Transverse colon (tissue), 4 donors: Measurements from ENCODE around the gene MGAT1. TPM values are rescaled to one million over a fixed set of nuclear protein-coding genes. Genes with fewer than 3 reads are reported as not detected.

ENCODE experiments used
- DNase-seq: peaks from one replicate; pipeline ENCODE4 v3.0.0-alpha.2; 2019
- H3K27ac ChIP-seq, 4 donors: fragments of 200-600 bp; sonication (generic); 2 replicates each; pipeline ENCODE4 v1.5.1; 2016 to 2018; ENCODE audit warnings: inconsistent platforms in 4 of 4
- H3K27me3 ChIP-seq: fragments of 200-600 bp; sonication (generic); 2 replicates; pipeline ENCODE4 v1.5.1; 2017; ENCODE audit warnings: inconsistent platforms
- H3K36me3 ChIP-seq, 4 donors: fragments of 200-600 bp; sonication (generic); 2 replicates each; pipeline ENCODE4 v1.5.1; 2017 to 2019; ENCODE audit warnings: inconsistent platforms in 4 of 4
- H3K4me1 ChIP-seq, 4 donors: fragments of 200-600 bp; sonication (generic); 2 replicates each; pipeline ENCODE4 v1.5.1; 2017 to 2020; ENCODE audit warnings: inconsistent platforms in 4 of 4
- H3K4me3 ChIP-seq, 4 donors: fragments of 200-600 bp; sonication (generic); 1 replicate in 1 of 4; 2 replicates in 3 of 4; pipeline versions ENCODE4 v1.5.1 to v1.6.1; 2017 to 2019; ENCODE audit warnings: inconsistent platforms in 4 of 4
- H3K9me3 ChIP-seq, 2 donors: fragments of 200-600 bp; sonication (generic); 2 replicates each; pipeline ENCODE4 v1.5.1; 2017 to 2019; ENCODE audit warnings: inconsistent platforms in 2 of 2
- CTCF ChIP-seq, 5 experiments: fragments of 200-600 bp in 3 of 5; fragments of 450-650 bp in 2 of 5; sonication (generic) in 3 of 5; IDR thresholded peaks; 1 replicate in 2 of 5; 2 replicates in 3 of 5; pipeline ENCODE4 v1.5.1; 2016 to 2017; ENCODE audit warnings: antibody characterized with exemption in 5 of 5, inconsistent platforms in 3 of 5, mild to moderate bottlenecking in 2 of 5, moderate library complexity in 1 of 5
- EP300 ChIP-seq: sonication (generic); formaldehyde crosslinking; IDR thresholded peaks from one replicate; pipeline ENCODE4 v1.6.1; 2017; ENCODE audit warnings: antibody characterized with exemption, low read depth
- POLR2A ChIP-seq: fragments of 450-650 bp; IDR thresholded peaks from one replicate; pipeline ENCODE4 v1.6.1; 2016; ENCODE audit warnings: antibody characterized with exemption, mild to moderate bottlenecking, moderate library complexity
- POLR2AphosphoS5 ChIP-seq, 3 donors: sonication (generic); formaldehyde crosslinking; IDR thresholded peaks; one replicate each; pipeline ENCODE4 v1.6.1; 2016; ENCODE audit warnings: antibody characterized with exemption in 3 of 3
- WGBS, 2 donors: methylation state at CpG; one replicate each; pipeline ENCODE4 v1.1.5; 2018; ENCODE audit warnings: low coverage in 1 of 2; 5-methylcytosine and 5-hydroxymethylcytosine counted together
- in situ Hi-C, 4 donors: fragments of 200-750 bp; cut with MboI; loops; one replicate each; pipeline versions ENCODE4 v1.15.0 to v1.15.1; 2017; ENCODE audit warnings: low sequenced_read_pairs in 3 of 4, low pct_ligation_motif_present in 1 of 4, low pct_unique_long_range_greater_than_20kb in 1 of 4
- intact Hi-C: fragments of 100-400 bp; cut with DNase I; formaldehyde crosslinking; loops from one replicate; pipeline ENCODE4 v1.15.1; 2023; ENCODE audit warnings: low total_unique reads
- total RNA-seq, 4 donors: library from RNA; depleted of rRNA; stranded (reverse); fragments of >200 nt; gene quantifications; one replicate each; pipeline ENCODE4 v1.1.0, GENCODE V29; 2016

MGAT1 gene
- total RNA-seq, 4 donors from 2014 or later = 98.5 to 131 (median 114) TPM

GRCh38 chr5:180813420-180813819, 10.8 kb upstream of the MGAT1 start:
- WGBS, 2 donors = 71 to 100% methylated on average over 1 to 5 of the region's 5 CpGs
- H3K4me1 ChIP-seq = peaks cover 16 to 39% (median 24%) of the 10 kb centered on the region in 4 donors
- TF ChIP-seq POLR2A (no peak), CTCF (IDR thresholded peaks at IDR 0.05) (peak in 1 of 5 experiments; percentile 19), EP300 (no peak), POLR2AphosphoS5 (IDR thresholded peaks at IDR 0.05) (no peak)
- H3K9me3 ChIP-seq = no peaks in the 10 kb centered on the region
- peak overlapping the region in 1 of 4 donors; percentile 28 for H3K4me3 ChIP-seq
- H3K27me3 ChIP-seq = no peaks in the 10 kb centered on the region
- no peak for DNase-seq
- intact Hi-C loops = no loop called here
- H3K36me3 ChIP-seq = no peaks in the 10 kb centered on the region
- H3K27ac ChIP-seq = peak overlapping the region in 3 of 4 donors; percentile 62 to 71 (median 63)
- in situ Hi-C loops = no loop called here

DNA sequence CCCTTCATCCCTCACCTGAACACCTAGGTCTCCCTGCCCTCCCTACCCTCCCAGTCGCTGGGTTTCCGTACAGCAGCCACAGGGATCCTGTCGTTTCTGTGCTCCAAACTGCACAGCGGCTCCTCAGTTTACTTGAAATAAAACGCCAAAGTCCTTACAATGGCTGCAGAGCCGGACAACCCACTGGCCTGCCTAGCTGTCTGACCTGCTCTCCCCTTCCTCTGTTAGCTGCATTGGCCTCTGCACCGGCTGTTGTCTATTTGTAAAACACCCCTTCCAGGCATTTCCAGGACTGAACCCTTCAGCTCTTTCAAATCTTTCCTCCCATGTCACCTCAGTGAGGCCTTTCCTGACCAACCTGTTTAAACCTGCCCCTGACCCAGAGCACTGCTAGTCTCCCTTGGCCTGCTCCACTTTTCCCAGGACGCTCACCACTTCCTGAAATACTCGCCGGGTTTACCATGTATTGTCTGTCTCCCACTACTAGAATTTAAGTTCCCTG, 9.1 kb upstream of the MGAT1 start:
- Histone ChIP-seq H3K36me3 (no peaks in the 10 kb centered on the region), H3K4me3 (peak overlapping the region in 1 of 4 donors; percentile 67), H3K27ac (peak overlapping the region; percentile 99 to 100 (median 99)), H3K27me3 (no peaks in the 10 kb centered on the region), H3K4me1 (peaks cover 33 to 50% (median 39%) of the 10 kb centered on the region in 4 donors), H3K9me3 (no peaks in the 10 kb centered on the region)
- no peak for TF ChIP-seq POLR2A
- no peak for TF ChIP-seq POLR2AphosphoS5 (IDR thresholded peaks at IDR 0.05)
- TF ChIP-seq CTCF (IDR thresholded peaks at IDR 0.05) = no peak
- TF ChIP-seq EP300 = no peak
- DNase-seq = no peak
- WGBS, 2 donors = 80 to 84% methylated on average over 10 of the region's 10 CpGs
- intact Hi-C loops (no loop called here), in situ Hi-C loops (no loop called here)

- Histone ChIP-seq H3K4me1 (peaks cover 39 to 51% (median 45%) of the 10 kb centered on the region in 4 donors), H3K4me3 (peak overlapping the region; percentile 37 to 72 (median 65)), H3K27ac (peak overlapping the region; percentile 99 to 100 (median 99)), H3K27me3 (no peaks in the 10 kb centered on the region), H3K36me3 (no peaks in the 10 kb centered on the region), H3K9me3 (no peaks in the 10 kb centered on the region)
- no peak for DNase-seq
- in situ Hi-C loops (no loop called here), intact Hi-C loops (no loop called here)
- TF ChIP-seq POLR2AphosphoS5 (IDR thresholded peaks at IDR 0.05) (no peak), POLR2A (no peak), CTCF (IDR thresholded peaks at IDR 0.05) (no peak), EP300 (no peak)
- WGBS, 2 donors = 8 to 50% methylated on average over 2 to 24 of the region's 30 CpGs
Measured at GRCh38 chr5:180810959-180811622, 8.5 kb upstream of the MGAT1 start.

- in situ Hi-C loops = no loop called here
Measured at GRCh38 chr5:180810210-180810958, 7.8 kb upstream of the MGAT1 start.

More at GRCh38 chr5:180810210-180810958, 7.8 kb upstream of the MGAT1 start:
- 0% methylated on average over 38 of the region's 66 CpGs; no CpG with 5 or more reads in 1 of the 2 donors for WGBS, 2 donors
- peak; percentile 99 for DNase-seq
- Histone ChIP-seq H3K27me3 (no peaks in the 10 kb centered on the region), H3K27ac (peak overlapping the region; percentile 99 to 100 (median 99)), H3K4me3 (peak overlapping the region; percentile 63 to 75 (median 70)), H3K9me3 (no peaks in the 10 kb centered on the region), H3K4me1 (peaks cover 39 to 55% (median 50%) of the 10 kb centered on the region in 4 donors), H3K36me3 (no peaks in the 10 kb centered on the region)
- peak; percentile 63 to 86 (median 65) for TF ChIP-seq POLR2AphosphoS5 (IDR thresholded peaks at IDR 0.05)
- TF ChIP-seq POLR2A = peak; percentile 84
- TF ChIP-seq CTCF (IDR thresholded peaks at IDR 0.05) = peak in 1 of 5 experiments; percentile 11
- TF ChIP-seq EP300 = no peak
- intact Hi-C loops = no loop called here
